Mesodermal cell (in vitro differentiated cells): Measurements from ENCODE around the gene LENG8.

Experiments
- H3K27ac ChIP-seq: 2 replicates; pipeline ENCODE4 v1.7.0; 2013; ENCODE audit warnings: mild to moderate bottlenecking, low read depth, low read length, moderate library complexity; ENCODE audit not compliant: severe bottlenecking
- H3K36me3 ChIP-seq: 2 replicates; pipeline ENCODE4 v1.7.1; 2013; ENCODE audit warnings: mild to moderate bottlenecking, low read length, moderate library complexity; ENCODE audit not compliant: control insufficient read depth, insufficient read depth
- H3K4me1 ChIP-seq: one replicate; pipeline ENCODE4 v1.7.1; 2013; ENCODE audit warnings: mild to moderate bottlenecking, low read length; ENCODE audit not compliant: insufficient read depth, control insufficient read depth, poor library complexity, severe bottlenecking
- H3K4me3 ChIP-seq: 2 replicates; pipeline ENCODE4 v1.7.0; 2013; ENCODE audit warnings: low read length, control low read depth, mild to moderate bottlenecking; ENCODE audit not compliant: insufficient read depth, poor library complexity, severe bottlenecking; ENCODE audit errors: extremely low read depth
- H3K9me3 ChIP-seq: 2 replicates; pipeline ENCODE4 v1.7.1; 2013; ENCODE audit warnings: mild to moderate bottlenecking, low read length, moderate library complexity; ENCODE audit not compliant: control insufficient read depth
- WGBS, 2 experiments: methylation state at CpG; one replicate each; pipeline ENCODE4 v1.1.5; 2013; ENCODE audit warnings: missing lambda C conversion rate in 2 of 2; ENCODE audit not compliant: insufficient coverage in 2 of 2; 5-methylcytosine and 5-hydroxymethylcytosine counted together

LENG8 gene

DNA sequence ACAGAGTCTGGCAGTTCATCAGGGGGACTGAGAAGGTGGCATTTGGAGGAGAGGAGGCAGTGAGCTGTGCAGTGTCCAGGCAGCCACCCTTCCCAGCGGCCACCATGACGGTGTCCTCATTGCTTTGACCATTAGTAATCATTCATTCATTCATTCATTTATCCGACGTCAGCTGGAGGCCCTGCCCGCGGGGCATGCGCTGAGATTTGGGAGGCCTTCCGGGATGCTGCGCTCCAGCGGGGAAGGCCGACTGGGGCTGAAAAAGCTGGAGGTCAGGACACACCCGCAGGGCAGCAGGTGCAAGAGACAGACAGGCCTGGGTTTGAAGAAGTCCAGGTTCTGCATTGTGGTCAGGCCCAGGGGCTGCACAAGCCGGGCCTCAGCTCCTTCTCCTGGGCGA is 24.8 kb upstream of the LENG8 start:
- 86 to 95% methylated on average over 12 of the region's 14 CpGs for WGBS, 2 experiments
- no peak overlapping the region for H3K27ac ChIP-seq
- peaks cover 4% of the 10 kb centered on the region for H3K4me1 ChIP-seq
- no peaks in the 10 kb centered on the region for H3K9me3 ChIP-seq
- H3K36me3 ChIP-seq, result no peaks in the 10 kb centered on the region
- no peak overlapping the region for H3K4me3 ChIP-seq

DNA sequence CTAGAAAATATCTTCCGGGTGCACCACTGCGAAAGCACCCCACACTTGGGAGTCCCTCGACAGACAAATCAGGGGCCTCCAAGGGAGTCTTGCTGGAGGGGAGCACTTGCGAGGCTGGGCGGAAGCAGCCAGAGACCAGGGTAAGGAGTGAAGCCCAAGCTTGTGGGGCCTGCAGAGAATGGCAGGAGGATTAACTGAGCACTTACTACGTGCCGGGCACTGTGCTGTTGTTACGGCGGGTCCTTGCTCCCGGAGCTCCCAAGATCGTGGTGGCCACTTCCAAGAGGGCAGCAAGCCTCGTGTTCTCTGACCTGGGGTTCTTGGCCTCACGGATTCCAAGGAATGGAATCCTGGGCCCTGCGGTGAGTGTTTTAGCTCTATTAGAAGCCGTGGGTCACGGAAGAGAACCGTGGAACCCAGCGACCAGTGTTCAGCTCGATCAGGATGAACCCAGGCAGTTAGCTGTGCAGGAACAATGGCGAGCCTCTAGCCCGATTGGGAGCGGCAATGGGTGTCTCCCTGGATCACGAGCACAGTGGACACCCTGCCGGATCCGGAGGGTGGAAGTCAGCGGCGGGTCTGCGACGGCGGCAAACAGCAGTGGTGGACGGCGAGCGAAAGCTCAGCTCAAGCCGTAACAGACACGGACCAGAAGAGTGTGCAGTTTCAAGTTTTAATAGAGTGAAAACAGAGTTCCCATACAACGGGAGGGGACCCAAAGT is 24.2 kb upstream of the LENG8 start:
- Histone ChIP-seq H3K4me3 (no peak overlapping the region), H3K27ac (no peak overlapping the region), H3K36me3 (no peaks in the 10 kb centered on the region), H3K4me1 (peaks cover 9% of the 10 kb centered on the region), H3K9me3 (no peaks in the 10 kb centered on the region)
- WGBS, 2 experiments, result 95% methylated on average over 26 to 27 of the region's 36 CpGs

DNA sequence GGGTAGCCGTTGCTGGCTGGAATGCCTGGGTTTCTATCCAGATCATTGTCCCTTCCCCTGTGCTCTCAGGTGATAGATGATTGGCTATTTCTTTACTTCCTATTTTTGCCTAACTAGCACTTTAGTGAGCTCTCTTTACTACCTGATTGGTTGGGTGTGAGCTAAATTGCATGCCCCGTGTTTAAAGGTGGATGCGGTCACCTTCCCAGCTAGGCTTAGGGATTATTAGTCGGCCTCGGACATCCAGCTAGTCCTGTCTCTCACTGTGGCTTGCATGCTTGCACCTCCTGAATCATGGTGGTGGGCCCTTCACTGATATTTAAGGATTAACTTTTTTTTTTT is 23.6 kb upstream of the LENG8 start:
- H3K9me3 ChIP-seq, result no peaks in the 10 kb centered on the region
- H3K27ac ChIP-seq, result no peak overlapping the region
- H3K36me3 ChIP-seq, result no peaks in the 10 kb centered on the region
- 95 to 96% methylated on average over 4 to 5 of the region's 5 CpGs for WGBS, 2 experiments
- peaks cover 12% of the 10 kb centered on the region for H3K4me1 ChIP-seq
- H3K4me3 ChIP-seq, result no peak overlapping the region

DNA sequence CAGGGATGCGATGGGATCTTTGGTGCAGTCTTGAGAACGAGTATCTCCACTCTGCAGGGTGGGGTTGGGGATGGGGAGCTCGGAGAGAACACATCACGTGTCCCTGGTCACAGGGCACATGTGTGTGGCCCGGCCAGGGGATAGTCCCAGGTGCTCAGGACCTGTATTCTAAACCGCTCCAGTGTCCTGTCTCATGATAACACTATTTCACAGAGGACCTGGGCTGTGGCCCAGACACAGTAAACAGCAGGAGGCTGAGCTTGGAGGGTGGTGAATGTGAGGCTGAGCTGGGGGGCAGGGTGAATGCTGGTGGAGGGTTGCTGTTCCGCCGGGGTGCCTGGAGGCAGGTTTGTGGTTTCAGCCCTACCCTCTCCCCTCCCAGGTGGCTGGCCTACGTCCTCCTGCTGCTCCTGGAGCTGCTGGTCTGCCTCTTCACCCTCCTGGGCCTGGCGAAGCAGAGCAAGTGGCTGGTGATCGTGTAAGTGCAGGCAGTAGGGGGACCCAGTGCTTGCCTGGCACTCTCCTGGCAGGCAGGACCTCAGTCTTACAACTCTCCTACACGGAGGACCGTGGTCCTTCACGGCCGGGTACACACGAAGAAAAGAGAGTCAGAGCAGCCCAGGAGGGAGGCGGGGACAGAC is 22.6 kb upstream of the LENG8 start:
- Histone ChIP-seq H3K4me1 (peaks cover 13% of the 10 kb centered on the region), H3K36me3 (no peaks in the 10 kb centered on the region), H3K9me3 (no peaks in the 10 kb centered on the region), H3K27ac (no peak overlapping the region), H3K4me3 (no peak overlapping the region)
- WGBS, 2 experiments, result 75 to 83% methylated on average over 13 to 15 of the region's 17 CpGs

DNA sequence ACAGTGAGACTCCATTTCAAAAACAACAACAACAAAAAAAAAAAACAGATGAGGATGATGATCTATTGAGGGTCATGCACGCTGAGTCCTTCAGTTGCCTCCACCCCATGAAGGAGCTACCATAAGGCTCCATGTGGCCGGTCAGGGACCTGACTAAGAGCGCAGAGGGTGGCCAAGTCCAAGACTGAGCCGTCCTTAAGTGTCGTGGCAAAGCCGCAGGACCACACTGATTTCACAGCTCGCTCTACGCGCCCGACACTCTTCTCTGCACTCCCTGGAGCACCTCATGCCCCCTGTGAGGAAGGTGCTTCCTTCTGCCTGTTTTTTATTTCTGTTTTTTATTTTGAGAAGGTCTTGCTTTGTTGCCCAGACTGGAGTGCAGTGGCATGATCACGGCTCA is 21.4 kb upstream of the LENG8 start:
- no peak overlapping the region for H3K4me3 ChIP-seq
- H3K36me3 ChIP-seq, result no peaks in the 10 kb centered on the region
- 93 to 94% methylated on average over 7 to 10 of the region's 11 CpGs for WGBS, 2 experiments
- no peaks in the 10 kb centered on the region for H3K9me3 ChIP-seq
- H3K4me1 ChIP-seq, result peaks cover 13% of the 10 kb centered on the region
- no peak overlapping the region for H3K27ac ChIP-seq

DNA sequence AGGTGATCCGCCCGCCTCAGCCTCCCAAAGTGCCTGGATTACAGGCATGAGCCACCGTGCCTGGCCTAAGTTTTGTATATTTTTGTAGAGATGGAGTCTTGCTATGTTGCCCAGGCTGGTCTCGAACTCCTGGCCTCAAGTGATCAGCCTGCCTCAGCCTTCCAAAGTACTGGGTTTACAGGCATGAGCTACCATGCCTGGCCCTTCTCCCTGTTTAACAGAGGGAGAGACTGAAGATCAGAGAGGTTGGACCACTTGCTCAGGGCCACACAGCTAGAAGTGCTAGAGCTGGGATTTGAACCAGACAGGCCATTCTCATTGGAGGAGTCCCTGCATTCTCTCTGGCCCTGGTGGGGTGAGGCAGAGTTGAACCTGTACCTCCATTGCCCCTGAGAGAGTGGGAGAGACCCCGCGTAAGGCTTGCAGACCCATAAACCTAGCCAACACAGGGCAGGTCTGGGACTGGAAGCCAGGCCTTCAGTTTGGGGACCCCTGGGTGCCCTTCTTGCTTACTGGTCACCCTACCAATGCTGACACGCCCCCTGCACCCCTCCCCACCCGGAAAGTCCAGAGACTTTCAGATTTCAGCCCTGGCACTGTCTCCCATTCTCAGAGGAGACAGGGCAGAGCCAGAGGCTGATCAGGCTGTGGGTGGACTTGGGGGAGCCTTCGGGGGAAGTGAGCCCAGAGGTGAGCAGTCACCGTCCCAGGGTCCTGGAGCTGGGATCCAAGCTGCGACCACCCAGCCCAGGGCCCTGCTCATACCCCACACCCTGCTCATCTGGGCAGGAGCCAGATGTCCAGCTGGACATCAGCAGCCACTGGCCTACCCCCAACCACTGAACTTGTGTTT is 20.4 kb upstream of the LENG8 start:
- no peak overlapping the region for H3K27ac ChIP-seq
- no peak overlapping the region for H3K4me3 ChIP-seq
- no peaks in the 10 kb centered on the region for H3K36me3 ChIP-seq
- peaks cover 13% of the 10 kb centered on the region for H3K4me1 ChIP-seq
- H3K9me3 ChIP-seq, result no peaks in the 10 kb centered on the region
- 95% methylated on average over 7 to 9 of the region's 11 CpGs for whole genome bisulfite sequencing, 2 experiments

DNA sequence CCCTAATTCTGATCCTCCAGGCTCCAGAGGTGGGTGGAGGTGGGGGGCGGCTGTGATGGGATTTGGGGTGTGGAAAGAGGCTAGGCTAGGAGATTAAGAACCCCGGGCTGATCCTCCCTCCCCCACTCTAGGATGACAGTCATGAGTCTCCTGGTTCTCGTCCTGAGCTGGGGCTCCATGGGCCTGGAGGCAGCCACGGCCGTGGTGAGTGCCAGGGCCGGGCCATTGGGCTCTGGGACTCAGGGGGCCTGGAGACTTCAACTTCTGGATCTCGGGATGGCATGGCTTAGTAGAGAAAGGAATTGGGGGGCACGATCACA is 19.9 kb upstream of the LENG8 start:
- WGBS, 2 experiments, result 87 to 90% methylated on average over 3 to 6 of the region's 8 CpGs
- no peaks in the 10 kb centered on the region for H3K36me3 ChIP-seq

DNA sequence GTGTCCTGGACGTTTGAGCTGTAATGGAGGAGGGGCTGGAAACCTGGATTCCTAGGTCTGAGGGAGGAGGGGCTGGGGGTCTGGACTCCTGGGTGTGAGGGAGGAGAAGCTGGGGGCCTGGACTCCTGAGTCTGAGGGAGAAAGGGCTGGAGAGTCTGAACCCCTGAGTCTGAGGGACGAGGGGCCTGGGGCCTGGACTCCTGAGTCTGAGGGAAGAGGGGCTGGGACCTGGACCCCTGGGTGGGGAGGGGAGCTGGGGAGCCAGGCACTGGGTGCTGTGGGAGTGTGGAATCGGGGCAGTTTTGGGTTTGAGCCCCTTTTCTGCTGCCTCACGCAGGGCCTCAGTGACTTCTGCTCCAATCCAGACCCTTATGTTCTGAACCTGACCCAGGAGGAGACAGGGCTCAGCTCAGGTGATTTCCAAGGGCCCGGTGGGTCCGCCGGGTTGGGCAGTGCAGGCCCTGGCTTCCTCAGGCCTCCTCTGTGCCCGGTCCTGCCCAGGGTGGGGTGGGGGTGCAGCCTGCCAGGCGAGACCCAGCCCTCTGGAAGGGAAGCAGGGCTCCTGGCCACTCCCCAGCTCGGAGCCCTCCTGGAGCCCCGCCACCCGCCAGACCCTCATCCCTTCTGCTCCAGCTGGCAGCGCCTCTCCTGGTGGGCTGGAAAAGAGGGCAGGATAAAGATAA is 19.3 kb upstream of the LENG8 start:
- no peak overlapping the region for H3K4me3 ChIP-seq
- H3K27ac ChIP-seq, result no peak overlapping the region
- 71 to 86% methylated on average over 6 to 9 of the region's 13 CpGs for WGBS, 2 experiments
- no peaks in the 10 kb centered on the region for H3K9me3 ChIP-seq
- peaks cover 13% of the 10 kb centered on the region for H3K4me1 ChIP-seq
- H3K36me3 ChIP-seq, result no peaks in the 10 kb centered on the region

More for the DNA sequence above, 19.9 kb upstream of the LENG8 start:
- Histone ChIP-seq H3K4me3 (no peak overlapping the region), H3K9me3 (no peaks in the 10 kb centered on the region), H3K4me1 (peaks cover 13% of the 10 kb centered on the region), H3K27ac (no peak overlapping the region)

DNA sequence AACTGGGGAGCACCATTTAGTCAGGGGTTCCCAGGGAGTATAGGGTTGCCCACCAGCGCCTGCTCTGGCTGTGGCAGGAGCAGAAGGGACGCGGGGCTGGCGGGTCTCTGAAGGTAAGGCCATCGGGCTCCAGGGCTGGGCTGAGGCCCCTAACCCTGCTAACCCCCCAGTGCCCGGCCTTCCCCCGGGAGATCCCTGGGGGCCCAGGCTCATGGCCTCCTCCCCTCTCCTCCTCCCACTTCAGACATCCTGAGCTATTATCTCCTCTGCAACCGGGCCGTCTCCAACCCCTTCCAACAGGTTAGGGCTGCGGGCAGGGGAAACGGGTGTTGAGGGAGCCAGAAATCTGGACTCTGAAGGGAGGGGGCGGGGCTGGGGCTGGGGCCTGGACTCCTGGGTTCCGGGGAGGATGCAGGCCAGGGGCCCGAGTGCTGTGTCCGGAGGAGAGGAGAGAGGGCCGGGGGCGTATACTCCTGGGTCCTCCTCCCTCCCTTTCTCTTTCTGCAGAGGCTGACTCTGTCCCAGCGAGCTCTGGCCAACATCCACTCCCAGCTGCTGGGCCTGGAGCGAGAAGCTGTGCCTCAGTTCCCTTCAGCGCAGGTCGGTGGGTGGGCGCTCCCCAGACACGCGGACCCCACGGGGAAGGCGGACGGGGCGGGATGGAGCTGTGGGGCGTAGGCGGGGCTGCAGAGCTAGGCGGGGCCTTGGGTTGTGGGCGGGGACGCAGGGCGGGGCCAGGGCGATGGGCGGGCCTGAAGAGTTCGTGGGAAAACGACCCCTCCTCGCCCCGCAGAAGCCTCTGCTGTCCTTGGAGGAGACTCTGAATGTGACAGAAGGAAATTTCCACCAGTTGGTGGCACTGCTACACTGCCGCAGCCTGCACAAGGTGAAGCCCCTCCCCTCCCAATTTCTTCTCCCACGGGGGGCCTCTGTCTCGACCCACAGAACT is 18.4 kb upstream of the LENG8 start:
- Histone ChIP-seq H3K27ac (no peak overlapping the region), H3K36me3 (peaks cover 4% of the 10 kb centered on the region), H3K4me1 (peaks cover 13% of the 10 kb centered on the region), H3K9me3 (no peaks in the 10 kb centered on the region), H3K4me3 (peak overlapping the region; percentile 36)
- WGBS, 2 experiments, result 18 to 35% methylated on average over 12 to 25 of the region's 43 CpGs
